Activated CD4-positive, alpha-beta T cell treated with anti-CD3 and anti-CD28 coated beads, Interleukin-2, amount 50 U/mL, for 1 hour (primary cell): ENCODE results near the gene TRIM41.
"Not testable (repeated sequence)": the region's sequence is repeated elsewhere in the genome, so short reads cannot be mapped to it uniquely, and the experiment has no call there.

Experiments used
- DNase-seq: peaks from one replicate; pipeline ENCODE4 v3.0.0-alpha.2; 2020

Gene TRIM41

DNA sequence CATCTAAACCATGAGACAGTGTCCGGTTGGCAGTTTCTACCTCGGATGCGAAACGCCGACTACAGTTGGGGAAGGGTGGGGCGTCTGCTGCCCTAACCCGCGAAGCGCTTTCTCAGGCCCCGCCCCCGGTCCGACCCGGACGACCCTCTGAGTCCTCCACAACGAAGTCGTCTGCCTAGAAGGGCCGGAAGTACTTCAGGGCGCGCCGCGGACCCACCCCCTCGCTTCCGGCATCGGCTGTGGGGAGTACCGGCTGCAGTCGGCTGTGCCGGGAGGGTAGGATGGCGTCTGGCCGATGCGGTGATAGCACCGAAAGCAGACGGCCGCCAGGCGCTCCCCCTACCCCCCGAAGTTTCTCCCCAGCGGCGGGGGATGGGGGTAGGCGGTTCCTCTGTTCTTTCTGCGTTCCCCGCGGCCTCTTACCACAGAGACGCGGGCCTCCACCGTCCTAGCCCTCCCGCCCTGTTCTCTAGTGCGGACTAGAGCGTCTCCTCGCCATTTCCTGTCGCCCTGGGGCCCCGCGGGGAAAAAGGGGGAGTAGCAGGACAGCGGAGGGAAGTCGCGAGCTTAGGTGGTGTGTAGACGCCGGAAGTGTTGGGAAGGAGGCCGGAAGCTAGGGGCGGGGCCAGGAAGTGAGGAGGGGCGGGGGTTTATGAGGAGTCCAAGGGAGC, at the start of gene TRIM41:
TSS of gene TRIM41 (plus strand) at position 224 of the 671 bp plus-strand sequence. CDS start 719 bp downstream, outside the sequence.
- DNase-seq, result peak; percentile 96

GRCh38 chr5:181173420-181174342, 49.4 kb upstream of the TRIM41 start:
- DNase-seq, result peak; percentile 33

DNA sequence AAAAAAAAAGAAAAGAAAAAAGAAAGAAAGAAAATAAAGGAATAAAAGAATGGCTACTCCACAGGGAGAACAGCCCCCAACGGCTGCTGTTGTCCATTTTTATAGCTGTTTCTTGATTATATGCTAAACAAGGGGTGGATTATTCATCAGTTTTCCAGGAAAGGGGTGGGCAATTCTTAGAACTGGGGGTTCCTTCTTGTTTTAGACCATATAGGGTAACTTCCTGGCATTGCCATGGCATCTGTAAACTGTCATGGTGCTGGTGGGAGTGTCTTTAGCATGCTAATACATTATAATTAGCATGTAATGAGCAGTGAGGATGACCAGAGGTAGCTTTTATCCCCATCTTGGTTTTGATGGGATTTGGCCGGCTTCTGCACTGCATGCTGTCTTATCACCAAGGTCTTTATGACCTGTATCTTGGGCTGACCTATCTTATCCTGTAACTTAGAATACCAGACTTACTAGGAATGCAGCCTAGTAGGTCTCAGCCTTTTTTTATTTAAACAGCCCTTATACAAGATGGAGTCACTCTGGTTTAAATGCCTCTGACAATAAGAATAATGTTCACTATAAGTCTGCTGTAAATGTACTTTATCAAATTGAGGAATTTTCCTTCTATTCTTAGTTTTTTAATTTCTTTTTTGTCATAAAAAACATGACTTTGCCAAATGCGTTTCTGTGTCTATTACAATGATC, 46.7 kb upstream of the TRIM41 start:
- no peak for DNase-seq

- not testable (repeated sequence) for DNase-seq
Observed at GRCh38 chr5:181177559-181177958, 45.5 kb upstream of the TRIM41 start.

DNA sequence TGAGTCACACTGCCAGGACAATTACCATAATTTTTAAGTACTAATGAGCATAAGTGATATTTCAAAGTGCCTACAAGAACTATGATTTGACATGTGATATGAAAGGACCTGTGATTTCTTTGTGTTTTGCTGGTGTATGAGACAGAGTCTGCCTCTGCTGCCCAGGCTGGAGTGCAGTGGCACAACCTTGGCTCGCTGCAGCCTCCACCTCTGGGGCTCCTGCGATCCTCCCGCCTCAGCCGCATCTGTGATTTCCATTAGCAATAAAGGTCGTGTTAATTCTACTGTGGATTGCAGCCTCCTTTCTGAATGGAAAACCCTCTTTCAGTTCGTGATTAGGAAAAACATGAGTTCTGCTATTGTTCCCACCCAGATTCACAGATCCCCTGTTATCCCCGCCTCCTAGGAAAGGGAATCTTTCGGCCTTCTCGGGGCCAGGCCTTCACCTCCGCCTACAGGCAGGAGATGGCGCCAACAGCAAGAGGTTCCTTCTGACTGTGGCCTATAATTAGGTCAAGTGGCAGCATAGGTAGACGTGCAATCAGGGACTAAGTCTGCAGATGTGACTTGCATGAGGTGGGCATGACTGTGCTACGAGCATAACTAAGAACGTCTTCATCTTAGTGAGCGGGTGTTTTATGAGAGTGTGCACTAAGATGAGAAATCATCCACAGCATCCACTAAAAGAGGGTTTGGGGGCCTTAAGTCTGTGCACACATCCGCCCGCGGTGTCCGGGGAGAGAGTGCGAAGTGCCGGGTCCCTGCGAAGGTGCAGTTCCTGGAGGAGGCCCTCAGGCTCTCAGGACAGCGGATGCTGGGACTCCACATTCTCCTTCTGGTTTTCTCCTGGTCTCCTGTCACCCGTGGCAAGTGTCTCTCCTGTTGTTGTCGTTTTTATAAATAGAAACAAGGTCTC, 41.2 kb upstream of the TRIM41 start:
- peak; percentile 59 for DNase-seq

DNA sequence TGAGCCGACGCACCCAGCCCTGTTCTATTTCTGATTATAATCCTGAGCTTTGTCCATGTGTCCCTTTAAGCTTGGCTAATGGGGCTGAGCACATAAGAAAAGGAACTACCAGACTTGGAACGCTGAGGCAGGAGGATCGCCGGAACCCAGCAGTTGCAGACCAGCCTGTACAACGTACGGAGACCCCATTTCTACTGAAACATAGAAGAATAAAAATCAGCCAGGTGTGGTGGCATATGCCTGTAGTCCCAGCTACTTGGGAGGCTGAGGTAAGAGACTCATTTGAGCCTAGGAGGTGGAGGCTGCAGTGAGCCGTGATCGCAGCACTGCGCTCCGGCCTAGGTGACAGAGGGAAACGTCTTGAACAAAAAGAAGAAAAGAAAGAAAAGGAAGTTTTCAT, 40.4 kb upstream of the TRIM41 start:
- DNase-seq, result no peak

DNA sequence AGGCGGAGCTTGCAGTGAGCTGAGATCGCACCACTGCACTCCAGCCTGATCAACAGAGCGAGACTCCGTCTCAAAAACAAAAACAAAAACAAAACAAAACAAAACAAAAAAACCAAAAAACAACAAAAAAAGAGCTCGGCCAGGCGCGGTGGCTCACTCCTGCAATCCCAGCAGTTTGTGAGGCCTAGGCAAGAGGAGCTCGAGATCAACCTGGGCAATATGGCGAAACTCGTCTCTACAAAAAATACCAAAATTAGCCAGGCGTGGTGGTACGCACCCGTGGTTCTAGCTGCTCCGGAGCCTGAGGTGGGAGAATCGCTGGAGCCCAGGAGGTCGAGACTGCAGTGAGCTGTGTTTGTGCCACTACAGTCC, 38.2 kb upstream of the TRIM41 start:
- no peak for DNase-seq

DNA sequence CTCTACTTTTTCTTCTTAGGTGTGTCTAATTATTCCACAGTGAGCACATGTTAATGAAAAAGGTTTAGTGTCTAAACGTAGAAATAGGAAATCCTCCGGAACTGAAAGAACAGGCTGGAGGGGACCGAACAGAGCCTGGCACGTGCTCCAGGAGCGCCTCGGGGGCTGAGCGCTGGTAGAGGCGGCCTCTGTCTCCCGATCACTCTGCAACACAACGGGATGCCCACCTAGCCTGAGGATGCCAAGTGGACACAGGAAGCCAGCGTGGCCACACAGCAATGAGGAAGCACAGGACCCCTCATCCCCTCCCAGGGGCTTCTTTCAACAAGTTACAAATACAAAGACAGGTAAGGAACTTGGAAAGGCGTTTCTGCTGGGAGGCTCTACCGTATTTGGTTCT, 37.5 kb upstream of the TRIM41 start:
- DNase-seq, result no peak

- no peak for DNase-seq
Observed at GRCh38 chr5:181186022-181186421, 37.1 kb upstream of the TRIM41 start.

DNA sequence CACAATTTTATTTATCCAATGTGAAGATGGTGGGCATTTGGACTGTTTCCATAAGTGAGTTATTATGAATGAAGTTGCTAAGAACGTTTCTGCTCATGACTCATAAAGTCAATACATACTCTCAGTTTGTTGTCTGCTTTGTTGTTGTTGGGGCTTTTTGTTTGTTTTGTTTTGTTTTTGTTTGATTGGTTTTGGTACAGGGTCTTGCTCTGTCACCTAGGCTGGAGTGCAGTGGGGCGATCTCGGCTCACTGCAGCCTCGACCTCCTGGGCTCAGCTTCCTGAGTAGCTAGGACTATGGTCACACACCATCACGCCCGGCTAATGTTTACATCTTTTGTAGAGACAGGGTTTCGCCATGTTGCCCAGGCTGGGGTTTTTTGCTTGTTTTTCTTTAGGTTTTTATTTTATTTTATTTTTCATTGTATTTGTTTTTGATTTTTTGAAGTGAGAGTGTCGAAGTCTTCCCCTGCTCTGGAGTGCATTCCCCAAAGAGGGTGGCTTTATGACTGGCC, 36.0 kb upstream of the TRIM41 start:
- DNase-seq, result no peak

DNA sequence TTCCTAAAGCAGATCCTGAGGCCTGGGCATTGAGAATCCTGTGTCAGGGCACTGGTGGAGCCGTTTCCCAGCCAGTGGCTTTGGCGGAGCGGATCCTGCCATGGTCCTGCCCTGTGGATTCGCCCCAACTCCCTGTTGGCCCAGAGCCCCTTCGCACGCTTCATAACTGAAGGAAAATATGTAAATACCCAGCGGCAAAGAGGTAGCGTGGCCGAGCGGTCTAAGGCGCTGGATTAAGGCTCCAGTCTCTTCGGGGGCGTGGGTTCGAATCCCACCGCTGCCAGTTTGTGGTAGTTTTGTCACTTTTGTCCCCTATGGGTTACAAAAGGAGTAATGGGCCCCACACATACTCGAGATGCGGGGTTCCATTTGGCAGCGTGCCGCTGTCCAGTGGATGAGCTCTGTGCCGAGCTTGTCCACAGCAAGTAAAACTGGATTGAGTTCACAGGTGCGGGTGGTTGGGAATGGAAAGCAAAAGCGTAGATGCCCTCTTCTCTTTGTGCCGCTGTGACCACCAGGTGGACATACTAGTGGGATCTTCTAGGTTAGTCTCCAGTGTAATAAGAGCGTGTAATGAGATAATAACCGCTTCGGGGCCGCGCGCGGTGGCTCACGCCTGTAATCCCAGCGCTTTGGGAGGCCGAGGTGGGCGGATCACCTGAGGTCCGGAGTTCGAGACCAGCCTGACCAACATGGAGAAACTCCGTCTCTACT, 35.4 kb upstream of the TRIM41 start:
- peak; percentile 35 for DNase-seq

- peak; percentile 74 for DNase-seq
Observed at GRCh38 chr5:181188700-181189362, 34.2 kb upstream of the TRIM41 start.

GRCh38 chr5:181189363-181189961, 33.6 kb upstream of the TRIM41 start:
- DNase-seq, result peak; percentile 56

GRCh38 chr5:181189962-181190710, 32.9 kb upstream of the TRIM41 start:
- DNase-seq, result no peak

DNA sequence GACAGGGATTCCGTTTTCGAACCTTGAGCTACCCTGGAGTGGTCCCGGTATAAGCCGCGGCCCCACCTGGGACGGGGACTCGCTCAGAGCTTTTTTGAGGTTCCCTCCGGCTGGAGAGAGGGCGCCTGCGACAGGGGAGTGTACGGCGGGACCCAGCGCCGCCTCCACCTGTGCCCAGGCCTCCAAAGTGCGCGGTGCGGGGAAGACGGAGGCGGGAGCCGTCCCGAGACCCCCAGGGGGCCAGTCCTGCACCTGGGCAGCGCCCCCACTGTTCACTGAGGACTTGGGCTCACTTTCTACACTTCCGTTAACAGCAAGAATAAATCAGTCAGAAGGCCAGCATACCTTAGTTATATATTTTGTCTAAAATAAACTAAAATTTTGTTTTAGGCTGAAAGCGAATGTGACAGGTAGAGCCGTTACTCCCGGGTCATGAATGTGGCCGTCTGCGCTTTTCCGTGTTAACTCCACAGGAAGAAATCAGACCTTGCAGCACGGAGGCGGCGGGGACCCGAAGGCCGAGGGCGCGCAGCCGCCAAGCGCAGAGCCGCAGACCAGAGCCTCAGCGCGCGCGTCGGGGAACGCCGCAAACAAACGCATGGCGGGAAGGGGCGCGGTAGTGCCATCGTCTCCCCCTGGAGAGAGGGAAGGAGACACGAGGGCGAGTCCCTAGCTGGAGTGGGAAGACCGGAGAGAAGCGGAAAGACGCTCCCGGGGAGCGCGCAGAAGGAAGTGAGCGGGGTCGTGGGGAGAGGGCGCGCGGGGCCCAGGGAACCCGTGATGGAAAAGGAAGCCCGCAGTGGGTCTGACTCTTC, 32.2 kb upstream of the TRIM41 start:
- DNase-seq, result peak; percentile 38

DNA sequence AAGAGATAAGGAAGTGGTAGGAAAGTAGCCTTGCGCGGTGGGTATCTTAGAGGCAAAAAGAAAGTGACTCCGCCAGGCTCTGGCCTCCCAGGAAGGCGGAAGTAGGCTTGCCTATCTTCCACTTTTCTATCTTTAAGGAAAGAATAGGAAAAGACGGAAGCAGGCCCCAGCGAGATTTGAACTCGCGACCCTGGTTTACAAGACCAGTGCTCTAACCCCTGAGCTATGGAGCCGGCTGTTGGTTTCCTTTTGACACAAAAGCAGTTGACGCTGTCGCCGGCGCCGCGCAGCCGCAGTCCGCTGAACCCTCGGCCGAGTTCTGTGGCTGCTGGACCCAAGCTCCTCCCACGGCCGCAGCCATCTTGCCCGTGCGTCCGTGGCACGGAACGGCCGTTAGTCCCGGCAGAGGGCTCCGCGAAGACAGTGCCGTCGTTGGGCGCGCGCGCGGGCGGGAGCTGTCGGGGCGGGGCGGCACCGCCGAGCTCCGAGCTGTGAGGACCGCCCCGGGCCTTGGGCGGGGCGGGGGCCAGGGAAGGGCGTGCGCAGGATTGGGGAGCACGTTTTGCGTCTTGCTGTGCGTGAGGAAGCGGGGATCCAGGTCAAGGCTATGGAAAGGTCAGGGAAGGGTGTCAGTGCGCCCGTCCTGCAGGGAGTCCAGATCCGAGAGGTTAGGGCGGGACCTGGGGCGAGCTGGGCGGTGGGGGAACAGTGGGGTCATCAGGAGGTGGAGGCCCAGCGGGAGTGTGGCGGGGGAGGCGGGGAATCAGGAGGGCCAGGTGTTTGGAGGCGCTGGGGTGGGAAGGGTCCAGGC, 31.4 kb upstream of the TRIM41 start:
- peak; percentile 96 for DNase-seq

DNA sequence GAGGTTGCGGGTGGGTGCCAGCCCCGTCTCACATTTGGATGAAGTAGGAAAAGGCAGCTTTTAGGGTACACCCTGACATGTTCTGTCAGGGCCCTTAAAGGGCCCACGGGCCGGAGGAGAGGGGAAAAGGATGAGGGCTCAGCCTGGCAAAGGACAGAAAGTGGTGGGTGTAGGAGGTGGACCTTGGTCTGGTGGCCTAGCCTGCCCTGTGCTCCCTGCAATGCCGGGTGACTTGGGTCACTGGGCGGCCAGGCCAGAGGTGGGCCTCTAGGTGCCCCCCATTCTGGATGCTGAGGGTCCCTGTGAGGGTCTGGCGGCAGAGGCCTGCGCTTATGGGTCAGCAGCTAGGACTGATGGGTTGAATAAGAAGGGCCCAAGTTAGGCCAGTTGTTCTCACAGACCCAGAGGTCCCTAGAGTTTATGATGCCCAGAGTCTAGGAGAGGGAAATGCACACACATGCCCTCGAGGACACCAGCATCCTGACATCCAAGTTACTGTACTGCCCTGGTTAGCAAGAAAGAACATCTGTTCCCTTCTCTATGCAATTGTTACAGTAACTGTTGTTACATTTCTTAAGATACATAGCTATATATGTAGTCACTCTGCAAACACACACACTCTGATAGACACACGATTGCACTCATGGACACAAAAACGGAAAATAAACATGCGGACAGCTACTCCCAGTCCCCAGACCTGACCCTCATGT, 30.6 kb upstream of the TRIM41 start:
- DNase-seq, result no peak
